Activated naive CD8-positive, alpha-beta T cell treated with anti-CD3 and anti-CD28 coated beads, Interleukin-2, amount 50 U/mL, for 24 hours (primary cell): Measurements from ENCODE around the gene CLEC2A.

ENCODE experiments used
- ATAC-seq: fragments of 150-1000 bp; cut with Tn5 transposase; one replicate; pipeline ENCODE4 v1.10.0; 2021
- DNase-seq: peaks from one replicate; pipeline ENCODE4 v3.0.0; 2021
- H3K27ac Mint-ChIP-seq: one replicate; pipeline ENCODE4 v1.8.0; 2021; ENCODE audit warnings: mild to moderate bottlenecking, mixed read lengths
- H3K27me3 Mint-ChIP-seq: one replicate; pipeline ENCODE4 v1.8.0; 2021; ENCODE audit warnings: mixed read lengths
- H3K36me3 Mint-ChIP-seq: one replicate; pipeline ENCODE4 v1.8.0; 2021; ENCODE audit warnings: low read depth, mixed read lengths
- H3K4me1 Mint-ChIP-seq: one replicate; pipeline ENCODE4 v1.8.0; 2021; ENCODE audit warnings: mixed read lengths
- H3K4me3 Mint-ChIP-seq: one replicate; pipeline ENCODE4 v1.8.0; 2021; ENCODE audit warnings: mild to moderate bottlenecking, moderate library complexity, mixed read lengths
- H3K9me3 Mint-ChIP-seq: one replicate; pipeline ENCODE4 v1.8.0; 2021; ENCODE audit warnings: mixed read lengths

The CLEC2A gene

DNA sequence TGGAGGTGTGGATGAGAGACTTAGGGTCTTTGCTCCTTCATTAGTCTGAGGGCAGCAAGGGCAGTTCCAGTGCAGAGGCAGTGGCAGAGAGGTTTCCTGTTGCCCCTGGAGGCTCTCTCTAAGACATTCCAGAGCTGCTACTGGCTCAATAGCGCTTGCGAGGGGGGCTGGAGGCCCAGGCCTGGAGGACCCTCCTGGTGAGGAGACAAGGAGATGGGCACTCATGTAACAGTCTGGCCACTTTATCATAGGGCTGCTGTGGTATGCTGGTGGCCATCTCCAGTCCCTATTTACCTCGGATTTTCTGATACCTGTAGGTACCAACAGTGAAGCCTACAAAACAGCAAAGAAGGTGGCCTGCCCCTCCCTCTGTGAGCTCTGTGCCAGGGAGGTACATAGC, 12.7 kb downstream of the CLEC2A start:
- Mint-ChIP-seq H3K4me1 (peaks cover 9% of the 10 kb centered on the region), H3K36me3 (no peaks in the 10 kb centered on the region), H3K27ac (no peak overlapping the region), H3K4me3 (no peak overlapping the region), H3K27me3 (no peaks in the 10 kb centered on the region), H3K9me3 (no peaks in the 10 kb centered on the region)
- ATAC-seq, result no peak
- DNase-seq, result no peak

- Mint-ChIP-seq H3K4me1 (peaks cover 16% of the 10 kb centered on the region), H3K36me3 (peaks cover 20% of the 10 kb centered on the region), H3K4me3 (no peak overlapping the region)
Measured at GRCh38 chr12:9911708-9912107, 20.5 kb downstream of the CLEC2A start.

GRCh38 chr12:9910716-9911421, 21.3 kb downstream of the CLEC2A start:
- peaks cover 26% of the 10 kb centered on the region for H3K9me3 Mint-ChIP-seq
- H3K36me3 Mint-ChIP-seq, result peaks cover 20% of the 10 kb centered on the region
- peaks cover 24% of the 10 kb centered on the region for H3K4me1 Mint-ChIP-seq
- no peak overlapping the region for H3K27ac Mint-ChIP-seq
- ATAC-seq, result no peak
- no peak for DNase-seq
- no peak overlapping the region for H3K4me3 Mint-ChIP-seq
- H3K27me3 Mint-ChIP-seq, result no peaks in the 10 kb centered on the region

More at GRCh38 chr12:9911708-9912107, 20.5 kb downstream of the CLEC2A start:
- peaks cover 26% of the 10 kb centered on the region for H3K9me3 Mint-ChIP-seq
- no peak for DNase-seq
- H3K27me3 Mint-ChIP-seq, result no peaks in the 10 kb centered on the region
- no peak overlapping the region for H3K27ac Mint-ChIP-seq
- ATAC-seq, result no peak

DNA sequence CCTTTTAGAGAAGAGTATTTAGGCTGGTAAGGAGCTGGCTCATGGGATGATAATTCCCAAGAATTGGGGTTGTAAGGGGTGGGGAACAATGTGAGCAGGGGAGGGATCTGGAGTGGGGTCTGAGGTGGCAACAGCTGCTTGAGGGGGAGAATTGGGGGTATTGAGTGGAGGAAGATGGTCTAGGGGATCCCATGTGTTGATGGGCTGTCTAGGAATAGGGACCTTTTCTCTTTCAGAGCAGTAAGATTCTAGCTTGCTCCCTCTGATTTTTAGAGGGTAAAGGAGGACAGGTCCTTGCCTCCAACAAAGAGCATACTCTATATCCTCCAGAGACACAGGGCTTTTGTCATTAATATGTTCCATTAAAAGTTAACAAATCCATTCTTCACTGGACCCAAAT, 22.4 kb downstream of the CLEC2A start:
- Mint-ChIP-seq H3K4me3 (no peak overlapping the region), H3K36me3 (peaks cover 20% of the 10 kb centered on the region), H3K27ac (no peak overlapping the region), H3K9me3 (peaks cover 26% of the 10 kb centered on the region), H3K27me3 (no peaks in the 10 kb centered on the region), H3K4me1 (peaks cover 26% of the 10 kb centered on the region)
- DNase-seq (no peak), ATAC-seq (no peak)

DNA sequence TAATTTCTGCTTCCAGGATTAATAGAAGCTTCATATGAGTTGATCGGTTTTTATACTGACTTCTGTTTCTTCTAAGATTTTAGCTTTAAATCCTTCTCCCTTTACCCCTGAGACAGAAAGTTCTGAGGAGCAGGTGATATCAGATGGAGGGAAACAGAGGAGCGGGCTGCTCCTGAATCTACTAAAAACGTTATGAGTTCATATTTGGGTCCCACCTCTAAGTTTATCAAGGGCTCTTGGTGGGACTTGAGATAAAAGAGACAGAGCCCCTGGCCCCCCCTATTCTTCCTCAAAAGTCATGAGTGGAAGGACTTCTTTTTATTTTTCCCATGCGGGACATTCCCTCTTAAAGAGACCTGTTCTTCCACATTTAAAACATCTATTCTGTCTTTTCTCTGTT, 23.8 kb downstream of the CLEC2A start:
- peaks cover 26% of the 10 kb centered on the region for H3K4me1 Mint-ChIP-seq
- H3K4me3 Mint-ChIP-seq, result no peak overlapping the region
- ATAC-seq (no peak), DNase-seq (no peak)
- peaks cover 28% of the 10 kb centered on the region for H3K9me3 Mint-ChIP-seq
- H3K27me3 Mint-ChIP-seq, result no peaks in the 10 kb centered on the region
- peaks cover 20% of the 10 kb centered on the region for H3K36me3 Mint-ChIP-seq
- no peak overlapping the region for H3K27ac Mint-ChIP-seq

GRCh38 chr12:9907769-9908168, 24.4 kb downstream of the CLEC2A start:
- H3K4me1 Mint-ChIP-seq, result peaks cover 26% of the 10 kb centered on the region
- no peak overlapping the region for H3K4me3 Mint-ChIP-seq
- DNase-seq (no peak), ATAC-seq (no peak)
- H3K9me3 Mint-ChIP-seq, result peaks cover 34% of the 10 kb centered on the region
- H3K27ac Mint-ChIP-seq, result no peak overlapping the region
- no peaks in the 10 kb centered on the region for H3K27me3 Mint-ChIP-seq
- peaks cover 21% of the 10 kb centered on the region for H3K36me3 Mint-ChIP-seq

GRCh38 chr12:9906873-9907272, 25.3 kb downstream of the CLEC2A start:
- H3K27ac Mint-ChIP-seq, result no peak overlapping the region
- no peaks in the 10 kb centered on the region for H3K27me3 Mint-ChIP-seq
- no peak overlapping the region for H3K4me3 Mint-ChIP-seq
- H3K4me1 Mint-ChIP-seq, result peaks cover 26% of the 10 kb centered on the region
- H3K36me3 Mint-ChIP-seq, result peaks cover 21% of the 10 kb centered on the region
- DNase-seq (peak; percentile 26), ATAC-seq (peak; percentile 99)
- peaks cover 37% of the 10 kb centered on the region for H3K9me3 Mint-ChIP-seq

- DNase-seq (no peak), ATAC-seq (no peak)
- Mint-ChIP-seq H3K9me3 (peaks cover 22% of the 10 kb centered on the region), H3K4me3 (no peak overlapping the region), H3K27me3 (no peaks in the 10 kb centered on the region), H3K4me1 (peaks cover 25% of the 10 kb centered on the region), H3K36me3 (peaks cover 4% of the 10 kb centered on the region), H3K27ac (no peak overlapping the region)
Measured at GRCh38 chr12:9902539-9903228, 29.5 kb downstream of the CLEC2A start.

DNA sequence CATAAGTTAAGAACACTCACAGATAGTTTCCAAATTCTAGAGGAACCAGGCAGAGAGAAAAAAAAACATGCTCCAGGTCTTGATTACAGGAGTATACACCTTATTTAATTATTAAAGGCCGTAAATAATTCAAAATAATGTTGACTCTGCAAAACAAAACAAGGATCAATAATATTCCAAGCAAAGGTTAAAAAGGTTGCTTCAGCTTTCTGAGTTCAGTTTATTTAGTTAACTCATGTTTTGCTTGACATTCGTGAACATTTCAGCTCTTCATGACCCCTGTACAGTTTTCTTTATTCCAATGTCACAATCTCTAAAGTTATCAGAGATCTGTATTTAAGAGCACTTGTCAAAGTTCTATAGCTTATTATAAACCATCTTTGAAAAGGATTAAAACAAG, 31.2 kb downstream of the CLEC2A start:
- no peaks in the 10 kb centered on the region for H3K27me3 Mint-ChIP-seq
- peaks cover 12% of the 10 kb centered on the region for H3K4me1 Mint-ChIP-seq
- peaks cover 22% of the 10 kb centered on the region for H3K9me3 Mint-ChIP-seq
- H3K27ac Mint-ChIP-seq, result no peak overlapping the region
- H3K36me3 Mint-ChIP-seq, result peaks cover 4% of the 10 kb centered on the region
- no peak overlapping the region for H3K4me3 Mint-ChIP-seq
- ATAC-seq (no peak), DNase-seq (no peak)

GRCh38 chr12:9899209-9899608, 33.0 kb downstream of the CLEC2A start:
- DNase-seq (no peak), ATAC-seq (no peak)
- Mint-ChIP-seq H3K27ac (no peak overlapping the region), H3K4me1 (peaks cover 9% of the 10 kb centered on the region), H3K9me3 (peaks cover 22% of the 10 kb centered on the region), H3K36me3 (peaks cover 4% of the 10 kb centered on the region), H3K4me3 (no peak overlapping the region), H3K27me3 (no peaks in the 10 kb centered on the region)

DNA sequence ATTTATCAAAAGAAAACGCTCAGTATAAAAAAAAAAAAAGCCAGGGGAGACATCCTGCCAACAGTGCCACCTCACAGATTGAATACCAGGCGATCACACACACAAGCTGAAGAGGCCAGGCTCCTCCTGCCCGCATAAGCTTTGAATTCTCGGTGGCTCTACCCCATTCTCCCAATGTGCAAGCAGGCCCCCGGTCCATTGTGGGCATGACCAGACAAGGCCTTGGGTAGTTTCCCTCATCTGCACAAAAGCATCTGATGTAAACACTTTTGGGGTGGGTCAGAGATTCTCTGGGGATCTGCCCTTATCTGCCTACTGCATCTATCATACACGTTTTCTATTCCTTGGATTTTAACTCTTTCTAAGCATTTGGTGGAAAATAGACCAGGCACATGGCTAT, 34.6 kb downstream of the CLEC2A start:
- DNase-seq (no peak), ATAC-seq (no peak)
- Mint-ChIP-seq H3K27me3 (no peaks in the 10 kb centered on the region), H3K9me3 (peaks cover 12% of the 10 kb centered on the region), H3K36me3 (peaks cover under 1% of the 10 kb centered on the region), H3K4me1 (peaks cover 9% of the 10 kb centered on the region), H3K27ac (no peak overlapping the region), H3K4me3 (no peak overlapping the region)

DNA sequence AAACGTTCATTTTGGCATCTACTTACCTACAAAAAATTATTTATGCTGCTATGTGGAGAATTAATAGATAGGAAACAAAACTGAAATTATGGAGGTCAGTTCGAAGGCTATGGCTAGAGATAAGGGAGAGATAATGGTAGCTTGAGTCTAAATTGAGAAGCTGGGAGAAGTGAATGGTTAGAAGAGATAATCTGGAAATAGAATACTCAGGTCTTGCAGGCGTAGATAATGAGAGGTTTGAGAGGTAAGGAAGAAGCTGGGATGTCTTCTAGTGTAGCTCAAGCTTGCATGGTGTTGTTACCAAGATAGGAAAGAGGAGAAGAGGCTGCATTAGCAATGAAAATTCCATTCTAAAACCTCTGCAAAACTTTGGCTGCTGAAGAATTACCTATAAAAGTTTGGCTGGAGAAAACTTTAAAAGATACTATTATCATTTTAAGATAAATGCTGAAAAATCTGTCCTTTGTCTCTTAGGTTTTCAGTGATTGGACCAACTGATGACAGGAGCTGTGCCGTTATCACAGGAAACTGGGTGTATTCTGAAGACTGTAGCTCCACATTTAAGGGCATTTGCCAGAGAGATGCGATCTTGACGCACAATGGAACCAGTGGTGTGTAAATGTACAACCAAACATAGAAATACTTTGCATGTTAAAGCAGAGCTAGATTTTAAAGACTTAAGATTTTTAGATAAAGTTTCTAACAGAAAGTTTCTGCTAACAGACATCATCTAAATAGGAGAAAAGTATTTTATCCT, 36.8 kb downstream of the CLEC2A start:
- ATAC-seq, result no peak
- H3K9me3 Mint-ChIP-seq, result no peaks in the 10 kb centered on the region
- no peak for DNase-seq
- no peaks in the 10 kb centered on the region for H3K36me3 Mint-ChIP-seq
- H3K27me3 Mint-ChIP-seq, result no peaks in the 10 kb centered on the region
- H3K27ac Mint-ChIP-seq, result no peak overlapping the region
- H3K4me3 Mint-ChIP-seq, result no peak overlapping the region
- peaks cover 9% of the 10 kb centered on the region for H3K4me1 Mint-ChIP-seq

- Mint-ChIP-seq H3K27me3 (no peaks in the 10 kb centered on the region), H3K36me3 (no peaks in the 10 kb centered on the region), H3K9me3 (no peaks in the 10 kb centered on the region), H3K4me1 (peaks cover 9% of the 10 kb centered on the region), H3K4me3 (no peak overlapping the region), H3K27ac (no peak overlapping the region)
- ATAC-seq (no peak), DNase-seq (no peak)
Measured at GRCh38 chr12:9888665-9889273, 43.4 kb downstream of the CLEC2A start.

DNA sequence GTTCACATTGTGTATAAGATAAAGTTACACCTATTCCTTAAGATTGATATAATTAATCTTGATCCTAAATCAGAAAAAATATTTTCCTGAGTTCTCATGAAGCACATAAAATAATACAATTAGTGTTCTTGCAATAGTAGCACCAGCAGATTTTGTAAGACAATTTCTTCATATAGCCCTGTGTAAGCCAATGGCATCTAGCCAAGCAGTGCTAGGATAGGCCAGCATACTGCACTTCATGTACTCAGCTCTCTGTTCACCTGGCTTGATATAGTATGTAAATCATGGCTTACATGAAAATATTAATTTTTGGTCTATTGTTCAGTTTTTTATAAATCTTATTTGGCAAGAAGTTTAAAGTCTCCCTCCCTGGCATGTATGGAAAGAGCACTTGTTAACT, 49.0 kb downstream of the CLEC2A start:
- no peaks in the 10 kb centered on the region for H3K9me3 Mint-ChIP-seq

More for the DNA sequence above, 49.0 kb downstream of the CLEC2A start:
- H3K27me3 Mint-ChIP-seq, result no peaks in the 10 kb centered on the region
- DNase-seq, result no peak
- no peak for ATAC-seq
- H3K27ac Mint-ChIP-seq, result no peak overlapping the region
- H3K4me3 Mint-ChIP-seq, result no peak overlapping the region
- no peaks in the 10 kb centered on the region for H3K36me3 Mint-ChIP-seq
- H3K4me1 Mint-ChIP-seq, result peaks cover 11% of the 10 kb centered on the region
